IMR-90 (cell line): ENCODE results near the gene KRTAP10-7. TPM values are rescaled to one million over a fixed set of nuclear protein-coding genes. Genes with fewer than 3 reads are reported as not detected.

Experiments used
- ATAC-seq: fragments of 200-7000 bp; cut with Tn5 transposase; 2 replicates; pipeline ENCODE4 v1.9.1; 2020; ENCODE audit warnings: low read depth, mild to moderate bottlenecking, moderate library complexity
- BruUV-seq: library from RNA; stranded (reverse); fragments of 400-500 nt; replicated peaks from 2 replicates; lab custom pipeline; 2021; lab: Mats Ljungman, UMichigan
- CTCF ChIA-PET: fragments of 300-600 bp; formaldehyde crosslinking; extraction: SDS; loops from one replicate; lab custom pipeline; 2021; ENCODE audit warnings: antibody characterized with exemption; lab: Yijun Ruan, JAX
- POLR2A ChIA-PET: fragments of 300-600 bp; sonication (Branson Sonifier 250); formaldehyde crosslinking; loops from one replicate; lab custom pipeline; 2022; ENCODE audit warnings: antibody characterized with exemption; ENCODE audit not compliant: unreplicated experiment; lab: Charles Lee
- DNase-seq: peaks from one replicate; pipeline ENCODE4 v3.0.0; 2013
- H2AFZ ChIP-seq: replicated peaks from 2 replicates; pipeline ENCODE3; 2013; ENCODE audit warnings: low read length, mild to moderate bottlenecking; ENCODE audit not compliant: poor library complexity
- H2AK5ac ChIP-seq: 2 replicates; pipeline ENCODE4 v1.6.1; 2013; ENCODE audit warnings: low read depth, low read length, inconsistent platforms
- H2AK9ac ChIP-seq: replicated peaks from 2 replicates; pipeline ENCODE3; 2013; ENCODE audit warnings: mild to moderate bottlenecking, low read depth, low read length, moderate library complexity; ENCODE audit not compliant: poor library complexity
- H2BK120ac ChIP-seq: 2 replicates; pipeline ENCODE4 v1.6.1; 2013; ENCODE audit warnings: low read depth, low read length, inconsistent platforms
- H2BK15ac ChIP-seq: 3 replicates; pipeline ENCODE4 v1.6.1; 2013; ENCODE audit warnings: low read depth, low read length, inconsistent platforms
- H2BK20ac ChIP-seq: 2 replicates; pipeline ENCODE4 v1.6.1; 2013; ENCODE audit warnings: low read depth, mild to moderate bottlenecking, inconsistent platforms, low read length, moderate library complexity
- H2BK5ac ChIP-seq: 2 replicates; pipeline ENCODE4 v1.6.1; 2013; ENCODE audit warnings: mild to moderate bottlenecking, low read depth, low read length, inconsistent platforms; ENCODE audit not compliant: poor library complexity, severe bottlenecking
- H3K14ac ChIP-seq: replicated peaks from 2 replicates; pipeline ENCODE4 v1.6.1; 2013; ENCODE audit warnings: low read depth, low read length, inconsistent platforms
- H3K18ac ChIP-seq: 2 replicates; pipeline ENCODE4 v1.6.1; 2013; ENCODE audit warnings: low read depth, low read length, control low read depth
- H3K23ac ChIP-seq: 2 replicates; pipeline ENCODE4 v1.6.1; 2013; ENCODE audit warnings: low read depth, low read length, inconsistent platforms
- H3K27ac ChIP-seq: 2 replicates; pipeline ENCODE4 v1.5.1; 2013; ENCODE audit warnings: mild to moderate bottlenecking, control low read depth, low read length; ENCODE audit not compliant: insufficient read depth
- H3K27me3 ChIP-seq: 2 replicates; pipeline ENCODE4 v1.6.1; 2013; ENCODE audit warnings: low read length; ENCODE audit not compliant: control insufficient read depth, insufficient read depth
- H3K36me3 ChIP-seq: 2 replicates; pipeline ENCODE4 v1.6.1; 2013; ENCODE audit warnings: low read length, mixed read lengths; ENCODE audit not compliant: control insufficient read depth, insufficient read depth
- H3K4ac ChIP-seq: 2 replicates; pipeline ENCODE4 v1.6.1; 2013; ENCODE audit warnings: low read depth, low read length, inconsistent platforms
- H3K4me1 ChIP-seq: 2 replicates; pipeline ENCODE4 v1.6.1; 2013; ENCODE audit warnings: low read length, mixed read lengths; ENCODE audit not compliant: control insufficient read depth, insufficient read depth
- H3K4me2 ChIP-seq: 2 replicates; pipeline ENCODE4 v1.6.1; 2013; ENCODE audit warnings: low read depth, mild to moderate bottlenecking, control low read depth, low read length, moderate library complexity
- H3K4me3 ChIP-seq: 2 replicates; pipeline ENCODE4 v1.5.1; 2013; ENCODE audit warnings: low read depth, mild to moderate bottlenecking, control low read depth, low read length, moderate library complexity; ENCODE audit not compliant: insufficient read depth
- H3K56ac ChIP-seq: 2 replicates; pipeline ENCODE4 v1.6.1; 2013; ENCODE audit warnings: low read length, inconsistent platforms; ENCODE audit not compliant: insufficient read depth; ENCODE audit errors: extremely low read depth
- H3K79me1 ChIP-seq, 2 experiments: 2 replicates each; pipeline ENCODE4 v1.6.1; 2013; ENCODE audit warnings: low read length in 2 of 2, inconsistent platforms in 1 of 2, low read depth in 1 of 2
- H3K9ac ChIP-seq: 2 replicates; pipeline ENCODE4 v1.6.1; 2013; ENCODE audit warnings: low read depth, low read length, control low read depth
- H3K9me1 ChIP-seq: 2 replicates; pipeline ENCODE4 v1.6.1; 2013; ENCODE audit warnings: low read length, inconsistent platforms; ENCODE audit not compliant: insufficient read depth
- H3K9me3 ChIP-seq: 2 replicates; pipeline ENCODE4 v1.6.1; 2013; ENCODE audit warnings: low read length; ENCODE audit not compliant: control insufficient read depth, insufficient read depth
- H4K20me1 ChIP-seq: 2 replicates; pipeline ENCODE4 v1.6.1; 2013; ENCODE audit warnings: low read length, inconsistent platforms; ENCODE audit not compliant: insufficient read depth
- H4K5ac ChIP-seq: 2 replicates; pipeline ENCODE4 v1.6.1; 2013; ENCODE audit warnings: mild to moderate bottlenecking, low read depth, low read length, control low read depth
- H4K8ac ChIP-seq, 2 experiments: 2 replicates each; pipeline ENCODE4 v1.6.1; 2013; ENCODE audit warnings: low read depth in 2 of 2, low read length in 2 of 2, control low read depth in 1 of 2, inconsistent platforms in 1 of 2
- H4K91ac ChIP-seq: 2 replicates; pipeline ENCODE4 v1.6.1; 2013; ENCODE audit warnings: low read depth, low read length, inconsistent platforms; ENCODE audit not compliant: insufficient read depth
- CEBPB ChIP-seq: IDR thresholded peaks from 2 replicates; pipeline ENCODE4 v1.6.1; 2012; ENCODE audit warnings: low read depth, low read length, improper control_type of control experiment
- FOS ChIP-seq: fragments of 150-350 bp; IDR thresholded peaks from 2 replicates; pipeline ENCODE4 v1.6.1; 2016; ENCODE audit warnings: low read depth, low read length
- MAZ ChIP-seq: IDR thresholded peaks from 2 replicates; pipeline ENCODE4 v1.6.1; 2012; ENCODE audit warnings: low read depth, mild to moderate bottlenecking, low read length, improper control_type of control experiment, moderate library complexity, borderline replicate concordance
- RFX5 ChIP-seq: IDR thresholded peaks from 2 replicates; pipeline ENCODE4 v1.8.0; 2012; ENCODE audit warnings: low read depth, mild to moderate bottlenecking, low read length, moderate library complexity
- SMC3 ChIP-seq: fragments of 150-350 bp; IDR thresholded peaks from 2 replicates; pipeline ENCODE4 v1.6.1; 2016; ENCODE audit warnings: low read depth, mild to moderate bottlenecking, antibody characterized with exemption, low read length, moderate library complexity
- WGBS, 2 experiments: methylation state at CpG; one replicate each; pipeline versions ENCODE4 v1.1.5 to v1.1.7; 2013; ENCODE audit warnings: missing lambda C conversion rate in 2 of 2; ENCODE audit not compliant: insufficient read length in 1 of 2; ENCODE audit errors: extremely low coverage in 2 of 2; 5-methylcytosine and 5-hydroxymethylcytosine counted together
- dilution Hi-C: fragments of 300-500 bp; cut with HindIII; formaldehyde crosslinking; loops from one replicate; pipeline ENCODE4 v1.14.3; 2018; ENCODE audit warnings: low sequenced_read_pairs; ENCODE audit not compliant: unreplicated experiment
- in situ Hi-C: fragments of 300-500 bp; cut with MboI; formaldehyde crosslinking; loops from 3 replicates; pipeline ENCODE4 v1.14.3; 2019; ENCODE audit warnings: low sequenced_read_pairs, inconsistent platforms, mixed read lengths
- intact Hi-C: fragments of 100-400 bp; cut with micrococcal nuclease; formaldehyde crosslinking; loops from 2 replicates; pipeline ENCODE4 v1.10.0; 2022
- polyA plus RNA-seq, 3 experiments: library from polyadenylated mRNA; depleted of rRNA; stranded (reverse); fragments of >200 nt; gene quantifications; 2 replicates each; pipeline ENCODE4 v1.2.3, GENCODE V29; 2012; ENCODE audit warnings: low replicate concordance in 1 of 3
- total RNA-seq: library from RNA; depleted of rRNA; stranded (reverse); fragments of >200 nt; gene quantifications from 2 replicates; pipeline ENCODE4 v1.2.3, GENCODE V29; 2012; rRNA removed
- TF ChIP-seq, protein P1 (sequence below): fragments of 150-350 bp; IDR thresholded peaks from 2 replicates; pipeline ENCODE4 v1.6.1; 2016; ENCODE audit warnings: low read depth, mild to moderate bottlenecking, low read length, moderate library complexity, borderline replicate concordance
- TF ChIP-seq, protein P2 (sequence below): fragments of 150-350 bp; IDR thresholded peaks from 2 replicates; pipeline ENCODE4 v1.6.1; 2017; ENCODE audit warnings: mild to moderate bottlenecking, antibody characterized with exemption, low read length, low read depth

The KRTAP10-7 gene
- total and polyA plus RNA-seq, 2 of the 4 experiments (the other 2 are of a cell fraction) = not detected

DNA sequence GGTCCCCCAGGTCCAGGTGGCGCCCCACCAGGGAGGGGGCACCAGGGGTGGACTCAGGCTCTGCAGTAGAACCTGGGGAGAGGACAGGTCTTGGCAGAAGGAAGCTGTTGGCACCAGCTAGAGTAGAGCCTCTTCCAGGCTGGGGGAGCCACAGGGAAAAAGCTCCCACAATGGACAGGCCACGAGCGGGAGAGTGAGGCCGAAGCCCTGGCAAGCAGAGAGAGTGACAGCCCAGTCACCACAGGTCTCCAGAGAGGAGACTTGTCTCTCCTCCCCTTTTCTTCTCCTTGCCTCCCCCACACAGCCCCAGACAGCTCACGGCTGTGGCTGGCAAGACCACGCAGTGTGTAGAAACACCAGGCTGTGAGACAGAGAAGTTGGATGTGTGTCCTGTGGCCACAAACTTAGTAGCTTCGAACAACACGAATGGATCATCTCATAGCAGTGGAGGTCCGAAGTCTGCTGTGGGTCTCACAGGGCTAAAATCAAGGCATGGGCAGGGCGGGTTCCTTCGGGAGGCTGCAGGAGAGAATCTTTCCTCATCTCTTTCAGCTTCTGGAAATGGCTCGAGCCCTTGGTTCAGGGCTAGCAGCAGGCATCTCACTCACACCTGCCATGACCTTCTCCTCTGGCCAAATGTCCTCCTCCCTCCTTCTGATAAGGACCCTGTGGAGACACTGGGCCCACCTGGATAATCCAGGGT lies 50.7 kb downstream of the KRTAP10-7 start:
- in situ Hi-C loops (no loop called here), dilution Hi-C loops (no loop called here), intact Hi-C loops (loop anchor here (10.0 kb wide), 1 partner anchor 64 kb away; the partner anchor contains the start of gene TSPEAR)
- H3K14ac ChIP-seq = no peak overlapping the region
- no peak overlapping the region for H2AK9ac ChIP-seq
- ChIA-PET CTCF (no interaction called here), POLR2A (no interaction called here)
- 59% methylated on average over 4 of the region's 12 CpGs; no CpG with 5 or more reads in 1 of the 2 experiments for WGBS, 2 experiments
- H2BK120ac ChIP-seq = no peak overlapping the region
- BruUV-seq = no TSS peak
- H4K20me1 ChIP-seq = no peaks in the 10 kb centered on the region
- H2BK5ac ChIP-seq = no peak overlapping the region
- H3K18ac ChIP-seq = no peak overlapping the region
- ATAC-seq (no peak), DNase-seq (no peak)
- H4K91ac ChIP-seq = no peak overlapping the region
- H3K4me3 ChIP-seq = no peak overlapping the region
- no peak overlapping the region for H2AK5ac ChIP-seq
- H3K27me3 ChIP-seq = no peaks in the 10 kb centered on the region; the same call in 1 of the 2 replicates
- H3K56ac ChIP-seq = no peak overlapping the region
- H3K23ac ChIP-seq = no peak overlapping the region
- H3K27ac ChIP-seq = no peak overlapping the region
- H4K5ac ChIP-seq = no peak overlapping the region
- no peaks in the 10 kb centered on the region for H3K79me1 ChIP-seq
- TF ChIP-seq RFX5 = no peak
- TF ChIP-seq MAZ = no peak
- TF ChIP-seq, protein P1, sequence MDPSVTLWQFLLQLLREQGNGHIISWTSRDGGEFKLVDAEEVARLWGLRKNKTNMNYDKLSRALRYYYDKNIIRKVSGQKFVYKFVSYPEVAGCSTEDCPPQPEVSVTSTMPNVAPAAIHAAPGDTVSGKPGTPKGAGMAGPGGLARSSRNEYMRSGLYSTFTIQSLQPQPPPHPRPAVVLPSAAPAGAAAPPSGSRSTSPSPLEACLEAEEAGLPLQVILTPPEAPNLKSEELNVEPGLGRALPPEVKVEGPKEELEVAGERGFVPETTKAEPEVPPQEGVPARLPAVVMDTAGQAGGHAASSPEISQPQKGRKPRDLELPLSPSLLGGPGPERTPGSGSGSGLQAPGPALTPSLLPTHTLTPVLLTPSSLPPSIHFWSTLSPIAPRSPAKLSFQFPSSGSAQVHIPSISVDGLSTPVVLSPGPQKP = no peak
- TF ChIP-seq FOS = no peak
- no peak for TF ChIP-seq CEBPB
- TF ChIP-seq, protein P2, sequence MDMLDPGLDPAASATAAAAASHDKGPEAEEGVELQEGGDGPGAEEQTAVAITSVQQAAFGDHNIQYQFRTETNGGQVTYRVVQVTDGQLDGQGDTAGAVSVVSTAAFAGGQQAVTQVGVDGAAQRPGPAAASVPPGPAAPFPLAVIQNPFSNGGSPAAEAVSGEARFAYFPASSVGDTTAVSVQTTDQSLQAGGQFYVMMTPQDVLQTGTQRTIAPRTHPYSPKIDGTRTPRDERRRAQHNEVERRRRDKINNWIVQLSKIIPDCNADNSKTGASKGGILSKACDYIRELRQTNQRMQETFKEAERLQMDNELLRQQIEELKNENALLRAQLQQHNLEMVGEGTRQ = no peak
- TF ChIP-seq SMC3 = no peak
- H2BK15ac ChIP-seq = no peak overlapping the region
- no peak overlapping the region for H4K8ac ChIP-seq
- H3K9ac ChIP-seq = no peak overlapping the region
- H3K9me1 ChIP-seq = no peaks in the 10 kb centered on the region
- H2AFZ ChIP-seq = no peak overlapping the region
- H3K4me2 ChIP-seq = no peak overlapping the region
- no peaks in the 10 kb centered on the region for H3K36me3 ChIP-seq
- peaks cover 2% of the 10 kb centered on the region for H3K9me3 ChIP-seq
- no peak overlapping the region for H3K4ac ChIP-seq
- H3K4me1 ChIP-seq = no peaks in the 10 kb centered on the region
- no peak overlapping the region for H2BK20ac ChIP-seq

Other genes starting within 250 kb of the KRTAP10-7 start
- gene TRPM2, start 247.0 kb upstream of the KRTAP10-7 start, total RNA-seq = not detected in 2 replicates
- not detected in 2 replicates for gene TRPM2, start 247.0 kb upstream of the KRTAP10-7 start, polyA plus RNA-seq (2012; rRNA removed)
- gene LRRC3, start 145.1 kb upstream of the KRTAP10-7 start, total RNA-seq = under 0.01 TPM in 2 replicates
- gene LRRC3, start 145.1 kb upstream of the KRTAP10-7 start, polyA plus RNA-seq (2012; rRNA removed) = 0.38 and 0.53 TPM in 2 replicates
- not detected in 2 replicates for gene KRTAP10-1, start 60.4 kb upstream of the KRTAP10-7 start, total RNA-seq
- gene KRTAP10-1, start 60.4 kb upstream of the KRTAP10-7 start, polyA plus RNA-seq (2012; rRNA removed) = not detected in 2 replicates
- gene KRTAP10-2, start 49.1 kb upstream of the KRTAP10-7 start, total RNA-seq = not detected in 2 replicates
- not detected in 2 replicates for gene KRTAP10-2, start 49.1 kb upstream of the KRTAP10-7 start, polyA plus RNA-seq (2012; rRNA removed)
- gene KRTAP10-3, start 41.8 kb upstream of the KRTAP10-7 start, total RNA-seq = not detected in 2 replicates
- not detected in 2 replicates for gene KRTAP10-3, start 41.8 kb upstream of the KRTAP10-7 start, polyA plus RNA-seq (2012; rRNA removed)
- not detected in 2 replicates for gene KRTAP10-4, start 26.9 kb upstream of the KRTAP10-7 start, total RNA-seq
- gene KRTAP10-4, start 26.9 kb upstream of the KRTAP10-7 start, polyA plus RNA-seq (2012; rRNA removed) = not detected in 2 replicates
- not detected in 2 replicates for gene KRTAP10-5, start 20.0 kb upstream of the KRTAP10-7 start, total RNA-seq
- not detected in 2 replicates for gene KRTAP10-5, start 20.0 kb upstream of the KRTAP10-7 start, polyA plus RNA-seq (2012; rRNA removed)
- not detected in 2 replicates for gene KRTAP10-6, start 8.1 kb upstream of the KRTAP10-7 start, total RNA-seq
- not detected in 2 replicates for gene KRTAP10-6, start 8.1 kb upstream of the KRTAP10-7 start, polyA plus RNA-seq (2012; rRNA removed)
- gene KRTAP10-8, start 11.5 kb downstream of the KRTAP10-7 start, total RNA-seq = not detected in 2 replicates
- not detected in 2 replicates for gene KRTAP10-8, start 11.5 kb downstream of the KRTAP10-7 start, polyA plus RNA-seq (2012; rRNA removed)
- gene KRTAP10-9, start 26.5 kb downstream of the KRTAP10-7 start, total RNA-seq = not detected in 2 replicates
- gene KRTAP10-9, start 26.5 kb downstream of the KRTAP10-7 start, polyA plus RNA-seq (2012; rRNA removed) = not detected in 2 replicates
- gene KRTAP10-10, start 36.8 kb downstream of the KRTAP10-7 start, total RNA-seq = not detected in 2 replicates
- not detected in 2 replicates for gene KRTAP10-10, start 36.8 kb downstream of the KRTAP10-7 start, polyA plus RNA-seq (2012; rRNA removed)
- not detected in 2 replicates for gene KRTAP10-11, start 45.8 kb downstream of the KRTAP10-7 start, total RNA-seq
- not detected in 2 replicates for gene KRTAP10-11, start 45.8 kb downstream of the KRTAP10-7 start, polyA plus RNA-seq (2012; rRNA removed)
- gene KRTAP12-4, start 54.1 kb downstream of the KRTAP10-7 start, total RNA-seq = not detected in 2 replicates
- gene KRTAP12-4, start 54.1 kb downstream of the KRTAP10-7 start, polyA plus RNA-seq (2012; rRNA removed) = not detected in 2 replicates
- not detected in 2 replicates for gene KRTAP12-3, start 57.3 kb downstream of the KRTAP10-7 start, total RNA-seq
- not detected in 2 replicates for gene KRTAP12-3, start 57.3 kb downstream of the KRTAP10-7 start, polyA plus RNA-seq (2012; rRNA removed)
- not detected in 2 replicates for gene KRTAP12-2, start 66.3 kb downstream of the KRTAP10-7 start, total RNA-seq
- gene KRTAP12-2, start 66.3 kb downstream of the KRTAP10-7 start, polyA plus RNA-seq (2012; rRNA removed) = not detected in 2 replicates
- gene KRTAP12-1, start 81.6 kb downstream of the KRTAP10-7 start, total RNA-seq = not detected in 2 replicates
- gene KRTAP12-1, start 81.6 kb downstream of the KRTAP10-7 start, polyA plus RNA-seq (2012; rRNA removed) = not detected in 2 replicates
- not detected in 2 replicates for gene KRTAP10-12, start 96.6 kb downstream of the KRTAP10-7 start, total RNA-seq
- gene KRTAP10-12, start 96.6 kb downstream of the KRTAP10-7 start, polyA plus RNA-seq (2012; rRNA removed) = not detected in 2 replicates
- not detected in 2 replicates for gene TSPEAR, start 111.0 kb downstream of the KRTAP10-7 start, total RNA-seq
- not detected in 2 replicates for gene TSPEAR, start 111.0 kb downstream of the KRTAP10-7 start, polyA plus RNA-seq (2012; rRNA removed)
- 65.4 and 75.8 TPM in 2 replicates for gene UBE2G2, start 201.2 kb downstream of the KRTAP10-7 start, total RNA-seq
- gene UBE2G2, start 201.2 kb downstream of the KRTAP10-7 start, polyA plus RNA-seq (2012; rRNA removed) = 81.9 and 91.7 TPM in 2 replicates
- 64.9 and 103 TPM in 2 replicates for gene SUMO3, start 217.5 kb downstream of the KRTAP10-7 start, total RNA-seq
- gene SUMO3, start 217.5 kb downstream of the KRTAP10-7 start, polyA plus RNA-seq (2012; rRNA removed) = 101 and 104 TPM in 2 replicates